Measurements from ENCODE around the gene ADGRF5. TPM values are rescaled to one million over a fixed set of nuclear protein-coding genes. Genes with fewer than 3 reads are reported as not detected.

ADGRF5 gene
- total and polyA plus RNA-seq, 2 donors (not counting 3 experiments of a cell fraction or from before 2014, with no cell fraction given), result 26.3 to 50.0 TPM

- no peaks in the 10 kb centered on the region for H3K27me3 ChIP-seq (ENCODE audit: control insufficient read depth in 2 of 2, insufficient read depth in 2 of 2, low read length in 2 of 2)
- BruUV-seq (replicated peaks), result no TSS peak
- no peaks in the 10 kb centered on the region for H4K20me1 ChIP-seq (replicated peaks; ENCODE audit: control insufficient read depth, extremely low read depth, insufficient read depth, low read length)
- H3K9me1 ChIP-seq (replicated peaks; ENCODE audit: control insufficient read depth, extremely low read depth, insufficient read depth, low read length), result no peaks in the 10 kb centered on the region
- H2AFZ ChIP-seq (ENCODE audit: low read depth, low read length), result peak overlapping the region; percentile 26
- TF ChIP-seq JUN (IDR thresholded peaks at IDR 0.05; ENCODE audit: borderline replicate concordance, insufficient read depth, insufficient read length, low read depth), result peak; percentile 93
- TF ChIP-seq EZH2 (IDR thresholded peaks at IDR 0.05; ENCODE audit: borderline replicate concordance, low read depth, low read length, severe bottlenecking), result no peak
- TF ChIP-seq FOS (IDR thresholded peaks at IDR 0.05; ENCODE audit: borderline replicate concordance, insufficient read depth, low read length), result peak; percentile 81
- TF ChIP-seq POLR2AphosphoS5 (IDR thresholded peaks at IDR 0.05; ENCODE audit: insufficient read depth, low read depth, low read length), result peak; percentile 34
- peak; percentile 27 for TF ChIP-seq GATA2 (IDR thresholded peaks at IDR 0.05; ENCODE audit: insufficient read depth, insufficient read length, low read depth, low read length)
- TF ChIP-seq CTCF (IDR thresholded peaks at IDR 0.05; ENCODE audit: extremely low read depth in 1 of 2, insufficient read depth in 1 of 2, low read depth in 1 of 2, low read length in 2 of 2), result peak in 1 of 2 donors; percentile 3
- H3K4me2 ChIP-seq (ENCODE audit: insufficient read depth, low read length), result peak overlapping the region; percentile 67
- dilution Hi-C loops (cut with MboI; ENCODE audit: extremely low pct_ligation_motif_present, low sequenced_read_pairs) (no loop called here), intact Hi-C loops (cut with micrococcal nuclease) (loop anchor here (1.0 to 2.0 kb wide), 5 partner anchors 33 to 137 kb away; no protein-coding TSS in a partner anchor)
- CTCF ChIA-PET, result interaction anchor here (1.0 to 2.9 kb wide), 8 partner anchors 13 to 138 kb away, joined by 3 to 9 read pairs (median 4); no protein-coding TSS in a partner anchor
- DNase-seq (ENCODE audit: low read depth, low spot score) (peak; percentile 93), FAIRE-seq (peak; percentile 97)
- no peaks in the 10 kb centered on the region for H3K79me2 ChIP-seq (ENCODE audit: control insufficient read depth, insufficient read depth, low read length)
- peaks cover 32% of the 10 kb centered on the region for H3K4me1 ChIP-seq (ENCODE audit: control insufficient read depth, extremely low read depth, insufficient read depth, low read length)
- no peaks in the 10 kb centered on the region for H3K36me3 ChIP-seq (ENCODE audit: control insufficient read depth in 2 of 2, extremely low read depth in 1 of 2, insufficient read depth in 2 of 2, low read length in 2 of 2)
- H3K4me3 ChIP-seq (replicated peaks in 1 of 3; ENCODE audit: insufficient read depth in 1 of 3, low read depth in 1 of 3, low read length in 3 of 3), result no peak overlapping the region
- H3K9me3 ChIP-seq (replicated peaks; ENCODE audit: control insufficient read depth, insufficient read depth, low read length), result no peaks in the 10 kb centered on the region
- peak overlapping the region; percentile 68 for H3K9ac ChIP-seq (replicated peaks; ENCODE audit: extremely low read depth, insufficient read depth, low read length)
- POLR2A ChIA-PET, result no interaction called here
- H3K27ac ChIP-seq (ENCODE audit: insufficient read depth, low read depth, low read length), result peak overlapping the region; percentile 88
These were observed 12.4 kb downstream of the ADGRF5 start for GRCh38 chr6:46909371-46909770.
